ENCODE measurements around the gene PHF20. TPM values are rescaled to one million over a fixed set of nuclear protein-coding genes. Genes with fewer than 3 reads are reported as not detected.
"Not testable (repeated sequence)": the region's sequence is repeated elsewhere in the genome, so short reads cannot be mapped to it uniquely, and the experiment has no call there.

The PHF20 gene
- total RNA-seq, 4 donors from 2014 or later: 13.6 to 33.2 (median 16.6) TPM

DNA sequence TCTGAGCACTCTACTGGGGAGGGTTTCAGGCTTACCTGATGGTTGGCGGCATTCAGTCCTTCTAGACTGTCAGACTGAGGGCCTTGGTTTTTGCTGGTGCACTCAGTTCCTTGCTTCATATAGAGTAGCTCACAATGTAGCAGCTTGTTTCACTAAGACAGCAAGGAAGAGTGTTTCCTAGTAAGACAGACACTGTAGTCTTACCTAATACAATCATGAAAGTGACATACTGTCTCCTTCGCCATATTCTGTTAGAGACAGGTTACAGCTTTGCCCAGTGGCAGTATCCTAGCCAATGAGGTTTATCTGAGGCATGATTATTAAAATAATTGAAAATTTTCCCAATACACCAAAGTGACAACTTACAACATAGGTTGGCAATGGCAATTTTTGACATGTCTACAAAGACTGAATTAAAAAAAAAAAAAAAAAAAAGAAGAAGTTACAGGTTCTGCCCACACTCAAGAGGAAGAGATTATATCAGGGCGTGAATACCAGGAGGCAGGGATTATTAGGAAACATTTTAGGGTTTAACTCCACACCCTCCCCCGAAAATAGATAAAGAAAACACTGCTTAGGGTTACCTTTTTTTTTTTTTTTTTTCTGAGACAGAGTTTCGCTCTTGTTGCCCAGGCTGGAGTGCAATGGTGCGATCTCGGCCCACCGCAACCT lies 115.7 kb downstream of the PHF20 start:
- H3K4me3 ChIP-seq: no peak overlapping the region
- H3K9me3 ChIP-seq: no peaks in the 10 kb centered on the region
- peaks cover 0 to 17% (median 5%) of the 10 kb centered on the region in 3 donors for H3K4me1 ChIP-seq
- 87 to 93% methylated on average over 8 of the region's 8 CpGs for WGBS, 2 donors
- no peak for DNase-seq
- intact Hi-C loops (cut with DNase I): no loop called here
- H3K27me3 ChIP-seq: no peaks in the 10 kb centered on the region
- H3K27ac ChIP-seq: no peak overlapping the region
- peaks cover 0 to 19% (median 0%) of the 10 kb centered on the region in 3 donors for H3K36me3 ChIP-seq
- TF ChIP-seq POLR2A (IDR thresholded peaks at IDR 0.05) (no peak), CTCF (IDR thresholded peaks at IDR 0.05) (no peak)

DNA sequence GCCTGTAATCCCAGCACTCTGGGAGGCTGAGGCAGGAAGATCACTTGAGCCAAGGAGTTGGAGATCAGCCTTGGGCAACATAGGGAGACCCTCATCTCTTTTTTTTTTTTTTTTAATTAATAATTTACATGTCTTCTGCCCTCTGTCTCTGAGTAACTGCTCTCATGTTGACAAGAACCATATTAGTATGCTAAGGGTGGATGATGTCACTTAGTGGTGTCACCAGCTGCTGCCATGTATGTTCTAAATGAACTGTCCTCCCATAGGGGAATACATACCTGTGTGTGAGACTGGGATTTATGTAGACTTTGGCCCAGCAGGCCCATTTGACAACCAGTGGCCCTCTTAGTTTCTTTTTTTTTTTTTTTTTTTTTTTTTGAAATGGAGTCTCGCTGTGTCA lies 116.8 kb downstream of the PHF20 start:
- intact Hi-C loops (cut with DNase I): no loop called here

DNA sequence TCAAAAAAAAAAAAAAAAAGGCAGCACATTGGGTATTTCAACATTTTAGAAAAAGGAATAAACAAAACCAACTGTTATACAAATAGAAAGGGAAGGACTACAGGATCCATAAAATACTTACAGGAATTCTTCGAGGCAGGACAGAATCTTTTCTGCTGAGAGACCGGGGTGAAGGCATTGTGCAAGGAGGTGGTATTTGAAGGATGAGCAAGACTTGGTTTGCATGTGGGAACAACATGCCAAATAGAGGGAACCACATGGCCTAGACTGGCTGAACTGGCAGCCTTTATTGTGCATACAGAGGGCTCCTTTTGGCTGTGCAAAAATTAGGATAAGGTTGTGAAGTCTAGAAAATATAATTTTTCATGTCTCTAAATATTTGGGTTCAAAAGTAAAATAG lies 119.6 kb downstream of the PHF20 start:
- H3K36me3 ChIP-seq: peaks cover 0 to 28% (median 0%) of the 10 kb centered on the region in 3 donors
- H3K27me3 ChIP-seq: no peaks in the 10 kb centered on the region
- intact Hi-C loops (cut with DNase I): no loop called here
- H3K9me3 ChIP-seq: no peaks in the 10 kb centered on the region
- H3K4me3 ChIP-seq: no peak overlapping the region
- no peak for DNase-seq
- no peaks in the 10 kb centered on the region for H3K4me1 ChIP-seq
- TF ChIP-seq POLR2A (IDR thresholded peaks at IDR 0.05): no peak
- TF ChIP-seq CTCF (IDR thresholded peaks at IDR 0.05): no peak
- 74 to 82% methylated on average over 2 of the region's 2 CpGs for WGBS, 2 donors
- H3K27ac ChIP-seq: no peak overlapping the region

More for the DNA sequence above, 116.8 kb downstream of the PHF20 start:
- WGBS, 2 donors: 100% methylated on average over 1 of the region's 1 CpG; no CpG with 5 or more reads in 1 of the 2 donors
- peaks cover 0 to 14% (median 0%) of the 10 kb centered on the region in 3 donors for H3K36me3 ChIP-seq
- no peaks in the 10 kb centered on the region for H3K9me3 ChIP-seq
- no peak overlapping the region for H3K27ac ChIP-seq
- H3K4me1 ChIP-seq: peaks cover 0 to 12% (median under 1%) of the 10 kb centered on the region in 3 donors
- no peak for DNase-seq
- no peaks in the 10 kb centered on the region for H3K27me3 ChIP-seq
- no peak overlapping the region for H3K4me3 ChIP-seq
- TF ChIP-seq POLR2A (IDR thresholded peaks at IDR 0.05): no peak
- no peak for TF ChIP-seq CTCF (IDR thresholded peaks at IDR 0.05)

DNA sequence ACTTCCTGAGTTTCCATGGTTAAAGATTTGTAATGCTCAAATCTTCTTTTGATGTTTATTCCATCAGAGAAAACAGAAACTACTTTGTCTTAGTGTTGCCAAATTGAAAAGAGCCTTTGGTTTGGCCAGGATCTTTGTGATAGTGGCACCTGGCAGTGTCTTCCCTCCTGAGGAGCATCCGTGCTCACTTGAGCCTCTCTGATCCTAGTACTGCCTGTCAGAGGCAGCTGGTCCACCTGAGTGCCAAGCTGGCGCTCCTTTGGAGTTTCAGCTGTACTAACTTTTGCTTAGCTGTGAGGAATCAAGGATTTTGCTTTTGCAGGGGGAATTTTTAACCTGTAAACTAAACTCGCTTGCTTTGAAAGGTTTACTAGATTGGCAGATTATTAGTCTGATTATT lies 121.1 kb downstream of the PHF20 start:
- H3K4me3 ChIP-seq: no peak overlapping the region
- WGBS, 2 donors: 69 to 76% methylated on average over 2 to 3 of the region's 3 CpGs
- DNase-seq: no peak
- H3K36me3 ChIP-seq: peaks cover 0 to 25% (median 0%) of the 10 kb centered on the region in 3 donors
- H3K27ac ChIP-seq: no peak overlapping the region
- intact Hi-C loops (cut with DNase I): no loop called here
- no peaks in the 10 kb centered on the region for H3K9me3 ChIP-seq
- no peaks in the 10 kb centered on the region for H3K27me3 ChIP-seq
- H3K4me1 ChIP-seq: no peaks in the 10 kb centered on the region
- TF ChIP-seq CTCF (IDR thresholded peaks at IDR 0.05): no peak
- no peak for TF ChIP-seq POLR2A (IDR thresholded peaks at IDR 0.05)

- peaks cover 0 to 33% (median 0%) of the 10 kb centered on the region in 3 donors for H3K36me3 ChIP-seq
- intact Hi-C loops (cut with DNase I): no loop called here
- 83 to 85% methylated on average over 3 of the region's 3 CpGs for WGBS, 2 donors
Observed at GRCh38 chr20:35893942-35894341, 122.1 kb downstream of the PHF20 start.

GRCh38 chr20:35895516-35895915 lies 123.7 kb downstream of the PHF20 start:
- H3K36me3 ChIP-seq: peaks cover 0 to 47% (median 0%) of the 10 kb centered on the region in 3 donors
- intact Hi-C loops (cut with DNase I); H3K9me3 ChIP-seq; H3K4me1 ChIP-seq; H3K4me3 ChIP-seq; H3K27me3 ChIP-seq; DNase-seq; H3K27ac ChIP-seq: not testable (repeated sequence)
- WGBS, 2 donors: 88 to 90% methylated on average over 7 of the region's 7 CpGs

More at GRCh38 chr20:35893942-35894341, 122.1 kb downstream of the PHF20 start:
- Histone ChIP-seq H3K4me3 (no peak overlapping the region), H3K9me3 (no peaks in the 10 kb centered on the region), H3K27me3 (no peaks in the 10 kb centered on the region), H3K4me1 (no peaks in the 10 kb centered on the region), H3K27ac (no peak overlapping the region)
- DNase-seq: no peak
- no peak for TF ChIP-seq CTCF (IDR thresholded peaks at IDR 0.05)
- TF ChIP-seq POLR2A (IDR thresholded peaks at IDR 0.05): no peak

Measured in esophagus squamous epithelium (tissue), 5 donors.